HG02970 (cell line): Measurements from ENCODE around the gene CAMK1G.
A peak's percentile ranks its signal among the peaks of the same experiment; 100 is the strongest.

Source experiments
- ATAC-seq: cut with Tn5 transposase; IDR thresholded peaks from one replicate; pipeline ENCODE4 v1.9.1; 2021; ENCODE audit warnings: mild to moderate bottlenecking, moderate library complexity, moderate number of reproducible peaks; ENCODE audit not compliant: unreplicated experiment, low FRiP score

Gene CAMK1G

GRCh38 chr1:209595599-209596285, 12.2 kb downstream of the CAMK1G start:
- no peak for ATAC-seq

DNA sequence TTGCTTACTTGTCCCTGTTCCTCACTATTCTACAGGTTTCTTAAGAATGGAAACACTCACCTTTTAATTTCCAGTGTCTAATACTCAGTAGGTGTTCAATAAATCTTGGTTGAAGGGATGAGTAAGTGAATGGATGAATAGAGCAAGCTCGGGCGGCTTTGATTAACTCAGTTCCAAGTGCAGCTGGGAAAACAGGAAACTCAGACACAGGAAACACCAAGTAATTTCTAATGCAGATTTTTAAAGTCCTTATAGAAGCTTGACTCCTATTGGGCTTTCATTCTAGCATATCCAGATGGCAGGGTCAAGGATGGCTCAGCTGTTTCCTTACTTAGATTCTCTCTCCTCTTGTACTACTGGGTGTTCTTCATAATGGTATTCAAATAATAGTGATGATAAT, 14.0 kb downstream of the CAMK1G start:
- ATAC-seq = no peak

GRCh38 chr1:209598227-209598626, 14.7 kb downstream of the CAMK1G start:
- ATAC-seq = no peak

GRCh38 chr1:209600541-209600940, 17.0 kb downstream of the CAMK1G start:
- no peak for ATAC-seq

GRCh38 chr1:209601809-209602657, 18.5 kb downstream of the CAMK1G start:
- ATAC-seq = no peak

GRCh38 chr1:209603877-209604276, 20.4 kb downstream of the CAMK1G start:
- ATAC-seq = no peak

DNA sequence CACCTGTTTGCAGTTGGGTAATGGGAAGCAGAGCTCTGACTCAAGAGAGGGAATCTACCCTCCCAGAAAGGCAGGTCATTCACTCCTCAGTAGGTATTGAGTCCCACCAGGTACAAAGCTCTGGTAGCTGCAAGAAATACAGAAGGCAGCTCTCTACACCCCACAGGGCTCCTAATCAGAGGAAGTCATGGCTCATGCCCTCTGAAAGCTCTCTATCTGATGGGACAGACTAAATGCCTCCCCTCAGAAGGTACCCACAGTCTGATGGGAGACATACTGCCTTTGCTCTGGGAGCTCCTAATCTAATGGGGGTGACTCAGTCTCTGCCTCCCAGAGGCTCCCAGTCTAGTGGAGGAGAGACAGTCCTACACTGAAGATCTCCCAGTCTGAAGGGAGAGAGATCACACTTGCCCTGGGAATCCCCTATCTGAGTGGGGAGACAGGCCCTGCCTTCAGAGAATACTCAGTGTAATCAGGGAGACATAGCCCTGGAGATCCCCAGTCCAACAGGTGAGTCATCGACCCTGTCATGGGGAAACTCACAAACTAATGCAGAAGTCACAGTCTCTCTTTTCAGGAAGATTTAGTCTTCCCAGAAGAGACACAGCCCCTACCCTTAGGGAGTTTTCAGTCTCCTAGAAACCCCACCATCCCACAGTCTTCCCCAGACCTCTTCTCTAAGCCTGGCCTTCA, 23.7 kb downstream of the CAMK1G start:
- ATAC-seq = peak; percentile 52

- no peak for ATAC-seq
Observed at GRCh38 chr1:209607795-209608178, 24.3 kb downstream of the CAMK1G start.

DNA sequence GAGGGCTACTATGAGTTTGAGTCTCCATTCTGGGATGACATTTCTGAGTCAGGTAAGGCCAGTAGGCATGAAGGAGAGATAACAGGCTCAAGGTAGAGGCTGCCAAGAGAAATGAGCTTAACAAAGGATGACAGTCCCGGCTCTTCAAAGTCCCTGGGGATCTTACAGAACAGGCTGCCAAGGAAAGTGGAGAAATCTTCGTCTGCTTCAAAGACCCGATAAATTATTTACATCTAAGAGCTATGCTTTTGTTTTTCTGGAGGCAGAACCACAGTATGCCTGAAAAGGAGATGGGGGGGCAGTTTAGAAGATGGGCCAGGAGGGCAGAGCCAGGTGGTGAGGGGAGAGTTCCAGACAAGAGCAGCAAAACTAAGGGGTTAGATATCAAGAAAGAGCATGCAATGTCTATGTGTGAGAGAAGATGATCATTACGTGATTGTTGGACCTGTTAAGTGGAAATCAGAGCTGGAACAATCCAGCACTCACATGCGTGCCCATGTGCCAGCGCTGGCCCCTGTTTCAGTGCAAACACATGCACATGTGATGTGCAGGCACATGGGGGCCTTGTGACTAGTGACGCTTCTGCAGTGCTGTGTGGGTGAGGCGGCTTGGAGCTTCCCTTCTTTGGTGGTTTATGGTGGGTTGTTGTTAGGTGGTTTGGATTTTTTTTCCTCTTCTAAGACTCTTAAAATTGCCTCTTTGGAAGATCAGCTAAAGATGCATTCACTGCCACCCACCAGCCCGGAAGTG, 25.7 kb downstream of the CAMK1G start:
- no peak for ATAC-seq

GRCh38 chr1:209609791-209610630, 26.5 kb downstream of the CAMK1G start:
- ATAC-seq = no peak

DNA sequence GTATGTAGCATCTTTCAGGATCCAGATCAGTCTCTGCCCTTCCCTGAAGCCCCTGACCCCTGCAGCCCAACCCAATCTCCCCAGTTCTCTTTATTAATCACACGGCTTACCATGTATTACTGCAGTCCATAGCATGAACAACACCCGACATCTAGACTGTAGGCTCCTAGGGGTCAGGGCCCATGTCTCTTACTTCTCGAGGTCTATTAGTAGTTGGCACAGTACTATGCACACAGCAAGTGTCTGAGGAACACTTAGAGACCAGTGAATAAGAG, 27.1 kb downstream of the CAMK1G start:
- ATAC-seq = no peak

DNA sequence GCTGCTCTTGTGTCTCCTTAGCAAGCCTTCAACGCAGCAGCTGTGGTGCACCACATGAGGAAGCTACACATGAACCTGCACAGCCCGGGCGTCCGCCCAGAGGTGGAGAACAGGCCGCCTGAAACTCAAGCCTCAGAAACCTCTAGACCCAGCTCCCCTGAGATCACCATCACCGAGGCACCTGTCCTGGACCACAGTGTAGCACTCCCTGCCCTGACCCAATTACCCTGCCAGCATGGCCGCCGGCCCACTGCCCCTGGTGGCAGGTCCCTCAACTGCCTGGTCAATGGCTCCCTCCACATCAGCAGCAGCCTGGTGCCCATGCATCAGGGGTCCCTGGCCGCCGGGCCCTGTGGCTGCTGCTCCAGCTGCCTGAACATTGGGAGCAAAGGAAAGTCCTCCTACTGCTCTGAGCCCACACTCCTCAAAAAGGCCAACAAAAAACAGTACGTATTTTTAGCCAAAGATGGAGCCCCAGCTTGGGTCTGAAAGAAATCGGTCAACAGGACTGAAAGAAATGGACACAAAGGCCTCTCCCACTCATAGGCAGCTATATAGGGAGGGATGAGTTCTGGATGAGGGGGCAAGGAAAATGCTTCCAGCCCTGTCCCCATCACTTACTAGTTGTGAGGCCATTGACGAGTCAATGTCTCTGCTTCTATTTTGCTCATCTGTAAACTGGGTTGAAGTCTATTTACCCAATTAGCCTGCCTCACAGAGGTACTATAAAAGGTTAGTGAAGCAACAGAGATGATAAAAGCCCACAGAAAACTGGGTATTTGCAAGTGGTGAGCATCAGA, 28.5 kb downstream of the CAMK1G start:
- ATAC-seq = no peak

DNA sequence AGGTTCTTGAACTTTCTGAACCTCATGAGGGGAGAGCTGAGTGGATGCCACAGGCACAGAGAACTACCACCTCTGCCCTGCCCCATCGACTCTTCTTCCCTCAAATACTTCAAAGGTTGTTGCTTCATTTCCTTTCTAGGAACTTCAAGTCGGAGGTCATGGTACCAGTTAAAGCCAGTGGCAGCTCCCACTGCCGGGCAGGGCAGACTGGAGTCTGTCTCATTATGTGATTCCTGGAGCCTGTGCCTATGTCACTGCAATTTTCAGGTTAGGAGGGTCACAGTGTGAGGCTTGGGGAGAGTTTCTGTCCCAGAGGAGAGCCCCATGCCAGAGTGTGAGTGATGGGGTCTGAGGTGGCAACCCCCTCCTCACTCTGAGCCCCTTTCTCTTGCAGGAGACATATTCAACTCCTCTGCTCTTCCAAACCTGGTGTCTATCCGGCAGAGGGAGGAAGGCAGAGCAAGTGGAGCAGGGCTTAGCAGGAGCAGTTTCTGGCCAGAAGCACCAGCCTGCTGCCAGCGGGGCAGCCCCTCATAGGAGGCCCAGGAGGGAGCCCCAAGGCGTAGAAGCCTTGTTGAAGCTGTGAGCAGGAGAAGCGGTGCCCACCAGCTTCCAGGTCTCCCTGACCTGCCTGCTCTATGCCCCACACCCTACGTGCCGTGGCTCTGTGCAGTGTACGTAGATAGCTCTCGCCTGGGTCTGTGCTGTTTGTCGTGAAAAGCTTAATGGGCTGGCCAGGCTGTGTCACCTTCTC, 29.3 kb downstream of the CAMK1G start:
- ATAC-seq = no peak

GRCh38 chr1:209613400-209614150, 30.1 kb downstream of the CAMK1G start:
- ATAC-seq = no peak

DNA sequence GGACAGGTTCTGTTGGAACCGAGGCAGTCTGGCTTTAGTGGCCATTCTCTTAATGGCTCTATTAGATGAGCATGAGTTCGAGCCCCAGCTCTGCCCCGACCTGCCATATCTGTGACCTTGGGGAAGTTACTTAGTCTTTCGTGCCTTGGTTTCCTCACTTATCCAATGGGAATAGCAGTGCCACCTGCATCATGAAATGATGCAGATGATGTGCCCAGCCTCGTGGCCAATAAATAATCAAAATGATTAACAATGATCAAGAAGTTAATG, 30.6 kb downstream of the CAMK1G start:
- no peak for ATAC-seq

GRCh38 chr1:209614906-209615305, 31.4 kb downstream of the CAMK1G start:
- ATAC-seq = no peak

DNA sequence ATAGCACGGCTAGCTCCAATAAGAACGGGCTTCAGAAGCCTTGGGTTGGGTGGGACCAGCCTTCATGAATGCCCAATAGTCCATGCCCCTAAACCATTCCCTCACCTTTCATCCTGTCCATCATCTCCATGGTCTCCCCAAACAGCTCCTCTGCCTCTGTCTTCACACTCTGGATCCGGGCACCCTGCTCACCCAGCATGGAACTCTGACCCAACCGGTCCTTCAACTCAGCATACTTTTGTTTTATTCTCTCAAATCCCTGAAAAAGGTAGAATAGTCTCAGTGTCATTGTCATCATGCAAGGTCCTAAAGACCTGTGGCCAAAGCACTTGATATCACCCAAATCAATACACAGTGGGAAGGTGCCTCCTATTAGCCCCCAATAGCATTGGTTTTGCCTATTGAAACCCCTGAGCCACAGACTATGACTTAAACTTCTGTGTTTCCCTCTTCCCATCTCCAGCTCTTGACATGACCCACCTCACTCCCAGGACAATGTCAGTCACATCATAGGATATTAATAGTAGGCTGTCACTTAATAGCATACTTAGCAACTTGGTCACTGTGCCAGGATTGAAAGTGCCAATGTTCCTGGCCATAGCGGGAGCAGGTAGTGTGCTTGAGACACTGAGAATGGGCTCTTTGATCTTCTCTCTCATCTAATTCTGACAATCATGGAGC, 33.0 kb downstream of the CAMK1G start:
- ATAC-seq = no peak
